Upper lobe of left lung (tissue), 4 donors: ENCODE data around the gene SLC43A3.

Experiments used
- EP300 ChIP-seq, 4 donors: sonication (generic); formaldehyde crosslinking; IDR thresholded peaks; one replicate each; pipeline ENCODE4 v1.5.1; 2017; ENCODE audit warnings: antibody characterized with exemption in 4 of 4, control low read depth in 2 of 4
- POLR2A ChIP-seq, 4 donors: fragments of 450-650 bp; IDR thresholded peaks; one replicate each; pipeline ENCODE4 v1.5.1; 2016 to 2017; ENCODE audit warnings: antibody characterized with exemption in 4 of 4, mild to moderate bottlenecking in 2 of 4
- TF ChIP-seq, protein P1 (sequence below), 6 experiments: fragments of 450-650 bp in 4 of 6; fragments of 200-600 bp in 2 of 6; sonication (generic) in 2 of 6; IDR thresholded peaks; one replicate each; pipeline ENCODE4 v1.5.1; 2016 to 2019; ENCODE audit warnings: antibody characterized with exemption in 6 of 6

GRCh38 chr11:57416436-57416835 lies 10.5 kb downstream of the SLC43A3 start:
- TF ChIP-seq, protein P1, sequence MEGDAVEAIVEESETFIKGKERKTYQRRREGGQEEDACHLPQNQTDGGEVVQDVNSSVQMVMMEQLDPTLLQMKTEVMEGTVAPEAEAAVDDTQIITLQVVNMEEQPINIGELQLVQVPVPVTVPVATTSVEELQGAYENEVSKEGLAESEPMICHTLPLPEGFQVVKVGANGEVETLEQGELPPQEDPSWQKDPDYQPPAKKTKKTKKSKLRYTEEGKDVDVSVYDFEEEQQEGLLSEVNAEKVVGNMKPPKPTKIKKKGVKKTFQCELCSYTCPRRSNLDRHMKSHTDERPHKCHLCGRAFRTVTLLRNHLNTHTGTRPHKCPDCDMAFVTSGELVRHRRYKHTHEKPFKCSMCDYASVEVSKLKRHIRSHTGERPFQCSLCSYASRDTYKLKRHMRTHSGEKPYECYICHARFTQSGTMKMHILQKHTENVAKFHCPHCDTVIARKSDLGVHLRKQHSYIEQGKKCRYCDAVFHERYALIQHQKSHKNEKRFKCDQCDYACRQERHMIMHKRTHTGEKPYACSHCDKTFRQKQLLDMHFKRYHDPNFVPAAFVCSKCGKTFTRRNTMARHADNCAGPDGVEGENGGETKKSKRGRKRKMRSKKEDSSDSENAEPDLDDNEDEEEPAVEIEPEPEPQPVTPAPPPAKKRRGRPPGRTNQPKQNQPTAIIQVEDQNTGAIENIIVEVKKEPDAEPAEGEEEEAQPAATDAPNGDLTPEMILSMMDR (IDR thresholded peaks at IDR 0.05) = no peak
- TF ChIP-seq EP300 (IDR thresholded peaks at IDR 0.05) (no peak), POLR2A (IDR thresholded peaks at IDR 0.05) (no peak)
